SK-N-SH treated with all-trans-retinoic acid at 6 μM for 48 hours (cell line): ENCODE data around the gene ARAP2.

Experiments
- ATAC-seq: fragments of 200-7000 bp; cut with Tn5 transposase; 3 replicates; pipeline ENCODE4 v1.9.1; 2020; ENCODE audit warnings: mild to moderate bottlenecking, moderate library complexity
- ARNTL ChIP-seq: fragments of 450-650 bp; formaldehyde crosslinking; IDR thresholded peaks from 2 replicates; pipeline ENCODE4 v1.5.0; 2020; ENCODE audit warnings: low read depth, mild to moderate bottlenecking, moderate library complexity, borderline replicate concordance
- BACH2 ChIP-seq: fragments of 250-450 bp; sonication (Bioruptor Pico); IDR thresholded peaks from 2 replicates; pipeline ENCODE4 v1.9.0; 2021; ENCODE audit warnings: mild to moderate bottlenecking, borderline replicate concordance
- CREB5 ChIP-seq: fragments of 250-450 bp; sonication (Bioruptor Pico); IDR thresholded peaks from 2 replicates; pipeline ENCODE4 v1.5.1; 2020; ENCODE audit warnings: low read depth, mild to moderate bottlenecking, moderate library complexity
- CSDC2 ChIP-seq: fragments of 250-450 bp; sonication (Bioruptor Pico); IDR thresholded peaks from 2 replicates; pipeline ENCODE4 v1.5.0; 2020; ENCODE audit warnings: mild to moderate bottlenecking, moderate library complexity
- CSRNP3 ChIP-seq: fragments of 250-450 bp; sonication (Bioruptor Pico); IDR thresholded peaks from 2 replicates; pipeline ENCODE4 v1.5.1; 2021; ENCODE audit warnings: mild to moderate bottlenecking, moderate library complexity
- GLIS3 ChIP-seq: fragments of 250-450 bp; sonication (Bioruptor Pico); IDR thresholded peaks from 2 replicates; pipeline ENCODE4 v1.5.0; 2020; ENCODE audit warnings: mild to moderate bottlenecking, moderate library complexity
- ISL1 ChIP-seq: fragments of 250-450 bp; sonication (Bioruptor Pico); IDR thresholded peaks from 2 replicates; pipeline ENCODE4 v2.1.2; 2022; ENCODE audit warnings: mild to moderate bottlenecking, moderate library complexity
- OSR1 ChIP-seq: fragments of 250-450 bp; sonication (Bioruptor Pico); IDR thresholded peaks from 2 replicates; pipeline ENCODE4 v1.8.0; 2022; ENCODE audit warnings: moderate library complexity, mild to moderate bottlenecking, inconsistent platforms
- PATZ1 ChIP-seq: fragments of 250-450 bp; sonication (Bioruptor Pico); IDR thresholded peaks from 2 replicates; pipeline ENCODE4 v1.8.0; 2020; ENCODE audit warnings: mild to moderate bottlenecking, moderate library complexity, borderline replicate concordance
- POU6F1 ChIP-seq: fragments of 250-450 bp; sonication (Bioruptor Pico); IDR thresholded peaks from 2 replicates; pipeline ENCODE4 v1.8.0; 2021; ENCODE audit warnings: low read depth, mild to moderate bottlenecking, moderate library complexity, borderline replicate concordance
- PPARA ChIP-seq: fragments of 250-450 bp; sonication (Bioruptor Pico); IDR thresholded peaks from 2 replicates; pipeline ENCODE4 v1.5.0; 2020; ENCODE audit warnings: mild to moderate bottlenecking, borderline replicate concordance
- RARB ChIP-seq: fragments of 250-450 bp; sonication (Bioruptor Pico); IDR thresholded peaks from 2 replicates; pipeline ENCODE4 v1.8.0; 2021; ENCODE audit warnings: mild to moderate bottlenecking, moderate library complexity
- SNAI2 ChIP-seq: fragments of 250-450 bp; sonication (Bioruptor Pico); IDR thresholded peaks from 2 replicates; pipeline ENCODE4 v1.5.0; 2020; ENCODE audit warnings: mild to moderate bottlenecking, moderate library complexity
- TCF4 ChIP-seq: fragments of 250-450 bp; sonication (Bioruptor Pico); IDR thresholded peaks from 2 replicates; pipeline ENCODE4 v1.8.0; 2021; ENCODE audit warnings: mild to moderate bottlenecking, moderate library complexity, borderline replicate concordance
- TOX ChIP-seq: fragments of 250-450 bp; sonication (Bioruptor Pico); IDR thresholded peaks from 2 replicates; pipeline ENCODE4 v1.8.0; 2021; ENCODE audit warnings: mild to moderate bottlenecking, moderate library complexity, borderline replicate concordance
- ZC3H10 ChIP-seq: fragments of 250-450 bp; sonication (Bioruptor Pico); IDR thresholded peaks from 2 replicates; pipeline ENCODE4 v1.5.1; 2021; ENCODE audit warnings: mild to moderate bottlenecking, moderate library complexity
- ZFP30 ChIP-seq: fragments of 450-650 bp; formaldehyde crosslinking; IDR thresholded peaks from 2 replicates; pipeline ENCODE4 v1.5.0; 2022; ENCODE audit warnings: mild to moderate bottlenecking, moderate library complexity
- ZNF565 ChIP-seq: fragments of 450-650 bp; formaldehyde crosslinking; conservative IDR thresholded peaks from 2 replicates; pipeline ENCODE4 v1.5.0; 2020; ENCODE audit warnings: low read depth, mild to moderate bottlenecking, moderate library complexity
- ZNF70 ChIP-seq: fragments of 450-650 bp; formaldehyde crosslinking; IDR thresholded peaks from 2 replicates; pipeline ENCODE4 v1.5.0; 2020; ENCODE audit warnings: mild to moderate bottlenecking, moderate library complexity
- ZNF8 ChIP-seq: fragments of 450-650 bp; formaldehyde crosslinking; IDR thresholded peaks from 2 replicates; pipeline ENCODE4 v1.5.0; 2020; ENCODE audit warnings: mild to moderate bottlenecking, moderate library complexity

Gene ARAP2

GRCh38 chr4:36111172-36111571 lies 133.1 kb downstream of the ARAP2 start (continued):
- no peak for TF ChIP-seq CSRNP3 (CRISPR knock-in tag)
- TF ChIP-seq BACH2 (CRISPR knock-in tag): no peak

GRCh38 chr4:36099509-36099908 lies 144.8 kb downstream of the ARAP2 start:
- TF ChIP-seq POU6F1 (CRISPR knock-in tag) (no peak), ZNF70 (CRISPR knock-in tag) (no peak), PPARA (no peak), SNAI2 (CRISPR knock-in tag) (no peak), TCF4 (CRISPR knock-in tag) (no peak), GLIS3 (no peak), ZNF565 (no peak), TOX (CRISPR knock-in tag) (no peak), OSR1 (no peak), CSRNP3 (CRISPR knock-in tag) (no peak), PATZ1 (CRISPR knock-in tag) (no peak)
- ATAC-seq: no peak

GRCh38 chr4:36094995-36095394 lies 149.3 kb downstream of the ARAP2 start:
- ATAC-seq: no peak
- TF ChIP-seq ISL1 (CRISPR knock-in tag) (no peak), ZNF8 (no peak), CSDC2 (CRISPR knock-in tag) (no peak), TOX (CRISPR knock-in tag) (no peak)

GRCh38 chr4:36091997-36092396 lies 152.3 kb downstream of the ARAP2 start:
- ATAC-seq: no peak
- TF ChIP-seq ARNTL (no peak), POU6F1 (CRISPR knock-in tag) (no peak), ZC3H10 (no peak), ISL1 (CRISPR knock-in tag) (no peak), CSDC2 (CRISPR knock-in tag) (no peak), PPARA (no peak), RARB (CRISPR knock-in tag) (no peak), CREB5 (no peak), ZFP30 (no peak)
